CD4-positive, alpha-beta T cell (primary cell): ENCODE measurements around the gene ASB4. TPM values are rescaled to one million over a fixed set of nuclear protein-coding genes. Genes with fewer than 3 reads are reported as not detected.

Experiments
- ATAC-seq: fragments of 200-7000 bp; cut with Tn5 transposase; one replicate; pipeline ENCODE4 v1.10.0; 2022; ENCODE audit warnings: mild to moderate bottlenecking; ENCODE audit not compliant: poor library complexity
- CTCF ChIA-PET: fragments of 350-600 bp; sonication (Branson Sonifier 250); formaldehyde crosslinking; loops from one replicate; lab custom pipeline; 2021; ENCODE audit warnings: antibody characterized with exemption, inconsistent platforms; lab: Charles Lee
- POLR2A ChIA-PET: fragments of 350-600 bp; sonication (Branson Sonifier 250); formaldehyde crosslinking; loops from one replicate; lab custom pipeline; 2021; ENCODE audit warnings: antibody characterized with exemption, inconsistent platforms; lab: Charles Lee
- DNase-seq, 14 experiments: peaks; one replicate each; pipeline ENCODE4 v3.0.0-alpha.2; 2013 to 2020; ENCODE audit warnings: mixed read lengths in 2 of 14
- H3K27ac ChIP-seq, 2 donors: one replicate each; pipeline versions ENCODE4 v1.5.1 to v1.7.0; 2013; ENCODE audit warnings: low read length in 2 of 2, low read depth in 1 of 2, mild to moderate bottlenecking in 1 of 2
- H3K27me3 ChIP-seq, 2 experiments: 1 replicate in 1 of 2; 2 replicates in 1 of 2; pipeline versions ENCODE4 v1.6.1 to v1.7.0; 2013; ENCODE audit warnings: low read length in 2 of 2, control low read depth in 1 of 2, mild to moderate bottlenecking in 1 of 2, moderate library complexity in 1 of 2; ENCODE audit not compliant: insufficient read depth in 2 of 2, control insufficient read depth in 1 of 2
- H3K36me3 ChIP-seq: one replicate; pipeline ENCODE4 v1.6.1; 2013; ENCODE audit warnings: low read length, control low read depth; ENCODE audit not compliant: insufficient read depth
- H3K4me1 ChIP-seq: one replicate; pipeline ENCODE4 v1.6.1; 2013; ENCODE audit warnings: low read length, control low read depth; ENCODE audit not compliant: insufficient read depth
- H3K4me3 ChIP-seq: one replicate; pipeline ENCODE4 v1.5.1; 2013; ENCODE audit warnings: mild to moderate bottlenecking, low read length, moderate library complexity
- H3K9me3 ChIP-seq, 2 experiments: 1 replicate in 1 of 2; 2 replicates in 1 of 2; pipeline versions ENCODE4 v1.6.1 to v1.7.0; 2013; ENCODE audit warnings: low read length in 2 of 2, mild to moderate bottlenecking in 2 of 2, control low read depth in 1 of 2, moderate library complexity in 1 of 2; ENCODE audit not compliant: control insufficient read depth in 1 of 2, insufficient read depth in 1 of 2
- H3K27ac Mint-ChIP-seq: one replicate; pipeline ENCODE4 v1.8.0; 2020; ENCODE audit warnings: mixed read lengths
- H3K27me3 Mint-ChIP-seq: one replicate; pipeline ENCODE4 v1.8.0; 2021; ENCODE audit warnings: mixed read lengths
- H3K36me3 Mint-ChIP-seq: one replicate; pipeline ENCODE4 v1.8.0; 2021; ENCODE audit warnings: low read depth, mixed read lengths
- H3K4me1 Mint-ChIP-seq: one replicate; pipeline ENCODE4 v1.8.0; 2021; ENCODE audit warnings: low read depth, mixed read lengths
- H3K4me3 Mint-ChIP-seq: one replicate; pipeline ENCODE4 v1.8.0; 2020; ENCODE audit warnings: mild to moderate bottlenecking, mixed read lengths
- H3K9me3 Mint-ChIP-seq: one replicate; pipeline ENCODE4 v1.8.0; 2020; ENCODE audit warnings: mixed read lengths
- intact Hi-C, 2 experiments: fragments of 100-400 bp; cut with DNase I in 1 of 2; cut with micrococcal nuclease in 1 of 2; formaldehyde crosslinking; loops; one replicate each; pipeline versions ENCODE4 v1.15.1 to v1.9.0; 2023 to 2025; cut with DNase I, micrococcal nuclease
- total RNA-seq, 174 experiments: library from RNA in 2 of 174; stranded (reverse) in 2 of 174; gene quantifications; one replicate each; pipeline ENCODE4 v1.2.3 and lab custom pipeline; 2021 to 2026
- TF ChIP-seq, protein P1 (sequence below): fragments of 200-600 bp; IDR thresholded peaks from one replicate; pipeline ENCODE4 v1.8.0; 2022; ENCODE audit warnings: antibody characterized with exemption, mild to moderate bottlenecking

Gene ASB4
- total RNA-seq, 2 experiments from 2014 or later, result not detected

- CTCF ChIA-PET, result no interaction called here
- Mint-ChIP-seq H3K27me3 (no peaks in the 10 kb centered on the region), H3K9me3 (no peaks in the 10 kb centered on the region), H3K36me3 (no peaks in the 10 kb centered on the region), H3K4me1 (no peaks in the 10 kb centered on the region), H3K27ac (no peak overlapping the region), H3K4me3 (no peak overlapping the region)
- Histone ChIP-seq H3K9me3 (no peaks in the 10 kb centered on the region), H3K27ac (no peak overlapping the region), H3K27me3 (no peaks in the 10 kb centered on the region), H3K36me3 (no peaks in the 10 kb centered on the region), H3K4me3 (no peak overlapping the region), H3K4me1 (peaks cover 4% of the 10 kb centered on the region)
- TF ChIP-seq, protein P1, sequence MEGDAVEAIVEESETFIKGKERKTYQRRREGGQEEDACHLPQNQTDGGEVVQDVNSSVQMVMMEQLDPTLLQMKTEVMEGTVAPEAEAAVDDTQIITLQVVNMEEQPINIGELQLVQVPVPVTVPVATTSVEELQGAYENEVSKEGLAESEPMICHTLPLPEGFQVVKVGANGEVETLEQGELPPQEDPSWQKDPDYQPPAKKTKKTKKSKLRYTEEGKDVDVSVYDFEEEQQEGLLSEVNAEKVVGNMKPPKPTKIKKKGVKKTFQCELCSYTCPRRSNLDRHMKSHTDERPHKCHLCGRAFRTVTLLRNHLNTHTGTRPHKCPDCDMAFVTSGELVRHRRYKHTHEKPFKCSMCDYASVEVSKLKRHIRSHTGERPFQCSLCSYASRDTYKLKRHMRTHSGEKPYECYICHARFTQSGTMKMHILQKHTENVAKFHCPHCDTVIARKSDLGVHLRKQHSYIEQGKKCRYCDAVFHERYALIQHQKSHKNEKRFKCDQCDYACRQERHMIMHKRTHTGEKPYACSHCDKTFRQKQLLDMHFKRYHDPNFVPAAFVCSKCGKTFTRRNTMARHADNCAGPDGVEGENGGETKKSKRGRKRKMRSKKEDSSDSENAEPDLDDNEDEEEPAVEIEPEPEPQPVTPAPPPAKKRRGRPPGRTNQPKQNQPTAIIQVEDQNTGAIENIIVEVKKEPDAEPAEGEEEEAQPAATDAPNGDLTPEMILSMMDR, result no peak
- ATAC-seq (no peak), DNase-seq (peak in 3 of 14 experiments; percentile 17 to 23 (median 18))
- POLR2A ChIA-PET, result no interaction called here
- intact Hi-C loops, result no loop called here
These were observed 23.5 kb downstream of the ASB4 start for GRCh38 chr7:95509199-95509598.

GRCh38 chr7:95511716-95512260, 26.0 kb downstream of the ASB4 start:
- Histone ChIP-seq H3K9me3 (no peaks in the 10 kb centered on the region), H3K4me3 (no peak overlapping the region), H3K4me1 (peaks cover 4% of the 10 kb centered on the region), H3K36me3 (no peaks in the 10 kb centered on the region), H3K27me3 (no peaks in the 10 kb centered on the region), H3K27ac (no peak overlapping the region)
- intact Hi-C loops, result loop anchor here (5.0 kb wide), 1 partner anchor 181 kb away; no protein-coding TSS in a partner anchor
- Mint-ChIP-seq H3K27ac (no peak overlapping the region), H3K27me3 (no peaks in the 10 kb centered on the region), H3K36me3 (no peaks in the 10 kb centered on the region), H3K4me3 (no peak overlapping the region), H3K9me3 (no peaks in the 10 kb centered on the region), H3K4me1 (no peaks in the 10 kb centered on the region)
- ATAC-seq (peak; percentile 46), DNase-seq (peak in 10 of 14 experiments; percentile 1 to 67 (median 22))
- ChIA-PET POLR2A (no interaction called here), CTCF (interaction anchor here (1.0 to 1.4 kb wide), 2 partner anchors 17 to 20 kb away, joined by 3 to 4 read pairs; no protein-coding TSS in a partner anchor)
- TF ChIP-seq, protein P1, result peak; percentile 69

DNA sequence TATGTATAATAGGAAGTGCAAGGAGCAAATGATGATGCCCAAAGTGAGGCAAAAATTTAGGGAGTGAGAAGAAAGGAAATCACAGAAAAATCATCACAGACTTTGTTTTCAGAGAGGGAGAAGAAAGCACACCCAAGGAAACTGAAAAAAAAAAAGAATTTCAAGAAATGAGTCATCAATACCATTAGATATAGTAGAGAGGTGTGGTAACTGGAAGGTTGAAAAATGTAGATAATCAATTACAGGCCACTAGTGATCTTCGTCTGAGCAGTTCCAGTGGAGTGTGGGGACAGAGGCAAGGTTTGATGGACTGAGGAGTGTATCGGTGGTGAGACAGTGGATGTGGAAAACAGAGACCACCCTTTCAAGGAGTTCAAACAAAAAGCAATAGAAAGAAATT, 31.7 kb downstream of the ASB4 start:
- H3K4me3 ChIP-seq, result no peak overlapping the region
- H3K27me3 ChIP-seq, result peaks cover 0 to under 1% of the 10 kb centered on the region in 2 experiments
- no peaks in the 10 kb centered on the region for H3K9me3 ChIP-seq
- Mint-ChIP-seq H3K4me3 (no peak overlapping the region), H3K4me1 (no peaks in the 10 kb centered on the region), H3K9me3 (no peaks in the 10 kb centered on the region), H3K27ac (no peak overlapping the region), H3K27me3 (peaks cover 7% of the 10 kb centered on the region), H3K36me3 (no peaks in the 10 kb centered on the region)
- H3K4me1 ChIP-seq, result no peaks in the 10 kb centered on the region
- DNase-seq (no peak), ATAC-seq (no peak)
- H3K36me3 ChIP-seq, result no peaks in the 10 kb centered on the region
- ChIA-PET POLR2A (no interaction called here), CTCF (no interaction called here)
- H3K27ac ChIP-seq, result no peak overlapping the region
- TF ChIP-seq, protein P1, result no peak
- intact Hi-C loops, result no loop called here
